HepG2 (cell line): ENCODE data around the gene TSHZ2.

Source experiments
- ARID2 ChIP-seq: sonication (generic); formaldehyde crosslinking; IDR thresholded peaks from 2 replicates; pipeline ENCODE4 v1.8.1; 2022; ENCODE audit warnings: mild to moderate bottlenecking, missing genetic modification reagents, borderline replicate concordance
- ARID3A ChIP-seq: IDR thresholded peaks from 2 replicates; pipeline ENCODE4 v1.6.1; 2012; ENCODE audit warnings: low read depth, low read length, improper control_type of control experiment
- ASH2L ChIP-seq: fragments of 300-600, 200-600 bp; sonication (generic); IDR thresholded peaks from 2 replicates; pipeline ENCODE4 v1.7.0; 2017; ENCODE audit warnings: low read depth, mild to moderate bottlenecking, moderate library complexity, mixed read lengths, low read length; ENCODE audit not compliant: insufficient read length
- BHLHE40 ChIP-seq: IDR thresholded peaks from 2 replicates; pipeline ENCODE4 v1.6.1; 2011; ENCODE audit warnings: low read length, improper control_type of control experiment
- CTCF ChIP-seq: sonication (generic); formaldehyde crosslinking; IDR thresholded peaks from 2 replicates; pipeline ENCODE4 v1.5.0; 2020; ENCODE audit warnings: mild to moderate bottlenecking, missing genetic modification reagents, moderate library complexity
- ESRRA ChIP-seq: sonication (generic); formaldehyde crosslinking; IDR thresholded peaks from 2 replicates; pipeline ENCODE4 v1.5.1; 2020; ENCODE audit warnings: mild to moderate bottlenecking, low read depth, missing genetic modification reagents
- RAD21 ChIP-seq: fragments of 450-650 bp; formaldehyde crosslinking; IDR thresholded peaks from 2 replicates; pipeline ENCODE4 v1.5.0; 2020; ENCODE audit warnings: mild to moderate bottlenecking
- YY1 ChIP-seq: IDR thresholded peaks from 2 replicates; pipeline ENCODE4 v1.6.1; 2011; ENCODE audit warnings: low read length, low read depth, moderate library complexity, mild to moderate bottlenecking; ENCODE audit not compliant: insufficient read depth, insufficient replicate concordance
- ZBTB49 ChIP-seq: sonication (generic); formaldehyde crosslinking; IDR thresholded peaks from 2 replicates; pipeline ENCODE4 v1.4.0; 2020; ENCODE audit warnings: missing genetic modification reagents, borderline replicate concordance
- ZKSCAN8 ChIP-seq: IDR thresholded peaks from 2 replicates; pipeline ENCODE4 v1.6.1; 2016; ENCODE audit warnings: borderline replicate concordance, missing genetic modification reagents, missing compliant biosample characterization
- ZNF180 ChIP-seq: sonication (generic); formaldehyde crosslinking; IDR thresholded peaks from 2 replicates; pipeline ENCODE4 v1.4.0; 2020; ENCODE audit warnings: low read depth, missing genetic modification reagents, borderline replicate concordance
- ZNF232 ChIP-seq: sonication (generic); formaldehyde crosslinking; IDR thresholded peaks from 2 replicates; pipeline ENCODE4 v1.4.0; 2020; ENCODE audit warnings: missing genetic modification reagents, borderline replicate concordance
- ZNF33B ChIP-seq: sonication (generic); formaldehyde crosslinking; IDR thresholded peaks from 2 replicates; pipeline ENCODE4 v1.5.1; 2020; ENCODE audit warnings: mild to moderate bottlenecking, missing genetic modification reagents

- no peak for TF ChIP-seq ZNF180 (CRISPR knock-in tag)
- TF ChIP-seq ZBTB49 (CRISPR knock-in tag) = no peak
- no peak for TF ChIP-seq ZNF232
- no peak for TF ChIP-seq ARID2 (CRISPR knock-in tag)
- TF ChIP-seq BHLHE40 = no peak
- no peak for TF ChIP-seq ZKSCAN8 (CRISPR knock-in tag)
- TF ChIP-seq ARID3A = no peak
- no peak for TF ChIP-seq ZNF33B (CRISPR knock-in tag)
- TF ChIP-seq CTCF (CRISPR knock-in tag) = no peak
- TF ChIP-seq ESRRA = no peak
- TF ChIP-seq YY1 = no peak
- TF ChIP-seq RAD21 (CRISPR knock-in tag) = no peak
- TF ChIP-seq ASH2L = no peak
Measured at GRCh38 chr20:53535878-53536277, 563.7 kb downstream of the TSHZ2 start.
